ENCODE results near the gene GUCD1. TPM values are rescaled to one million over a fixed set of nuclear protein-coding genes. Genes with fewer than 3 reads are reported as not detected.

Gene GUCD1
- total and polyA plus RNA-seq, 9 of the 15 experiments (the other 6 are each of a cell fraction or from before 2014, with no cell fraction given) = 31.5 to 67.8 (median 50.3) TPM

DNA sequence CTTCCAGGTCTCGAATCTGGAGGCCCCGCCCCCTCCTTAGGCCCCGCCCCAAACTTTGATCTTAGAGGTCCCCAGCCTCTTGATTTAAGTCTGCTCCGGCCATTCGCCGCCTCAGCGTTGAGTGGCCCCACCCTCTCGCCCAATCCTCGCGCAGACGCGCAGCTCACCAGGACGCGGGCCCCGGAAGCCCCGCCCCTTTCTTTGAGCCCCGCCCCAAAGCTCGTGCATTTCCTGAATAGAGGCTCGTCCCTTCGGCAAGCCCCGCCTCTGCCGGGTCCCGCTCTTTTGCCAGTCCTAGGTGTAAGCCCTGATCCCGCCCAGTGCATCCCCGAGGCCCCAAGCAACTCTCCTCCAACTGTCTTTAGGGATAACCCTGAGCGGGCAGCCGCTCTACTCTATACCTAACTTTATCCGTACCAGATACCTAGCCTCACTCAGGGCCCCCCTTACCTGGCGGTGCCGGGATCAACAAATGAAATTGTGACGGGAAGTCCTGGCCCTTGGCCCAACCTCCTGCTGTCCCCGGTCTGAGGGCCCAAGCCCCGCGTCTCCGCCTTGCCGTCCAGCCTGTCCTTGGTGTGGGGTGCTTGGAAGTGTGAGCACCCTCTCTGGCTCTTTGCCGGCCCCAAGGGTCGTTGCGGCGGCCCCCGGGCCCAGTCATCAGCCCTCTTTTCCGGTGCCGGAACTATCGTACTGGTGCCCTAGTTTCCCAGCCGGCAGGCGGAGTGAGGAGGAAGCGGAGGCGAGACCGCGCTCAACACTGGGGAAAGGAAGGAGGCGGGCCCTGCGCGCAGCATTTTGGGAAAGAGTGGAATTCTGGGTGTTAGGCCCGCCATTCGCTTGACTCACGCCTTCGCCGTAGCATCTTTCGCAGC lies 464 bp upstream of the GUCD1 start, which contains the start of gene SNRPD3 (continued):
- TF ChIP-seq, protein P1, sequence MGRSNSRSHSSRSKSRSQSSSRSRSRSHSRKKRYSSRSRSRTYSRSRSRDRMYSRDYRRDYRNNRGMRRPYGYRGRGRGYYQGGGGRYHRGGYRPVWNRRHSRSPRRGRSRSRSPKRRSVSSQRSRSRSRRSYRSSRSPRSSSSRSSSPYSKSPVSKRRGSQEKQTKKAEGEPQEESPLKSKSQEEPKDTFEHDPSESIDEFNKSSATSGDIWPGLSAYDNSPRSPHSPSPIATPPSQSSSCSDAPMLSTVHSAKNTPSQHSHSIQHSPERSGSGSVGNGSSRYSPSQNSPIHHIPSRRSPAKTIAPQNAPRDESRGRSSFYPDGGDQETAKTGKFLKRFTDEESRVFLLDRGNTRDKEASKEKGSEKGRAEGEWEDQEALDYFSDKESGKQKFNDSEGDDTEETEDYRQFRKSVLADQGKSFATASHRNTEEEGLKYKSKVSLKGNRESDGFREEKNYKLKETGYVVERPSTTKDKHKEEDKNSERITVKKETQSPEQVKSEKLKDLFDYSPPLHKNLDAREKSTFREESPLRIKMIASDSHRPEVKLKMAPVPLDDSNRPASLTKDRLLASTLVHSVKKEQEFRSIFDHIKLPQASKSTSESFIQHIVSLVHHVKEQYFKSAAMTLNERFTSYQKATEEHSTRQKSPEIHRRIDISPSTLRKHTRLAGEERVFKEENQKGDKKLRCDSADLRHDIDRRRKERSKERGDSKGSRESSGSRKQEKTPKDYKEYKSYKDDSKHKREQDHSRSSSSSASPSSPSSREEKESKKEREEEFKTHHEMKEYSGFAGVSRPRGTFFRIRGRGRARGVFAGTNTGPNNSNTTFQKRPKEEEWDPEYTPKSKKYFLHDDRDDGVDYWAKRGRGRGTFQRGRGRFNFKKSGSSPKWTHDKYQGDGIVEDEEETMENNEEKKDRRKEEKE (IDR thresholded peaks at IDR 0.05; ENCODE audit: borderline replicate concordance in 1 of 2, control insufficient read depth in 1 of 2, low read depth in 2 of 2, low read length in 1 of 2) = no peak
- no peak for TF ChIP-seq HEY1 (CRISPR knock-in tag; IDR thresholded peaks at IDR 0.05; ENCODE audit: borderline replicate concordance)
- TF ChIP-seq RBM34 (IDR thresholded peaks at IDR 0.05; ENCODE audit: borderline replicate concordance, insufficient read depth, low read length) = no peak
- peak; percentile 76 for TF ChIP-seq POLR2H (tag; IDR thresholded peaks at IDR 0.05; ENCODE audit: low read depth)
- peak; percentile 57; the same call in 1 of the 2 replicates for TF ChIP-seq FOSL1 (tag; conservative IDR thresholded peaks at IDR 0.05)
- TF ChIP-seq NFE2 (IDR thresholded peaks at IDR 0.05; ENCODE audit: low read depth) = no peak
- TF ChIP-seq KAT8 (IDR thresholded peaks at IDR 0.05; ENCODE audit: low read depth) = no peak
- TF ChIP-seq HMG20B (CRISPR knock-in tag; IDR thresholded peaks at IDR 0.05) = no peak
- TF ChIP-seq MXI1 (IDR thresholded peaks at IDR 0.05; ENCODE audit: low read depth, low read length) = no peak
- no peak for TF ChIP-seq EP300 (IDR thresholded peaks at IDR 0.05; ENCODE audit: low read length)
- TF ChIP-seq GTF2E2 (tag; IDR thresholded peaks at IDR 0.05) = peak; percentile 93
- no peak for TF ChIP-seq NFXL1 (CRISPR knock-in tag; IDR thresholded peaks at IDR 0.05)
- TF ChIP-seq, protein P2, sequence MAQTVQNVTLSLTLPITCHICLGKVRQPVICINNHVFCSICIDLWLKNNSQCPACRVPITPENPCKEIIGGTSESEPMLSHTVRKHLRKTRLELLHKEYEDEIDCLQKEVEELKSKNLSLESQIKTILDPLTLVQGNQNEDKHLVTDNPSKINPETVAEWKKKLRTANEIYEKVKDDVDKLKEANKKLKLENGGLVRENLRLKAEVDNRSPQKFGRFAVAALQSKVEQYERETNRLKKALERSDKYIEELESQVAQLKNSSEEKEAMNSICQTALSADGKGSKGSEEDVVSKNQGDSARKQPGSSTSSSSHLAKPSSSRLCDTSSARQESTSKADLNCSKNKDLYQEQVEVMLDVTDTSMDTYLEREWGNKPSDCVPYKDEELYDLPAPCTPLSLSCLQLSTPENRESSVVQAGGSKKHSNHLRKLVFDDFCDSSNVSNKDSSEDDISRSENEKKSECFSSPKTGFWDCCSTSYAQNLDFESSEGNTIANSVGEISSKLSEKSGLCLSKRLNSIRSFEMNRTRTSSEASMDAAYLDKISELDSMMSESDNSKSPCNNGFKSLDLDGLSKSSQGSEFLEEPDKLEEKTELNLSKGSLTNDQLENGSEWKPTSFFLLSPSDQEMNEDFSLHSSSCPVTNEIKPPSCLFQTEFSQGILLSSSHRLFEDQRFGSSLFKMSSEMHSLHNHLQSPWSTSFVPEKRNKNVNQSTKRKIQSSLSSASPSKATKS (CRISPR knock-in tag; IDR thresholded peaks at IDR 0.05) = no peak
- TF ChIP-seq ZNF668 (CRISPR knock-in tag; IDR thresholded peaks at IDR 0.05) = no peak
- TF ChIP-seq, protein P3, sequence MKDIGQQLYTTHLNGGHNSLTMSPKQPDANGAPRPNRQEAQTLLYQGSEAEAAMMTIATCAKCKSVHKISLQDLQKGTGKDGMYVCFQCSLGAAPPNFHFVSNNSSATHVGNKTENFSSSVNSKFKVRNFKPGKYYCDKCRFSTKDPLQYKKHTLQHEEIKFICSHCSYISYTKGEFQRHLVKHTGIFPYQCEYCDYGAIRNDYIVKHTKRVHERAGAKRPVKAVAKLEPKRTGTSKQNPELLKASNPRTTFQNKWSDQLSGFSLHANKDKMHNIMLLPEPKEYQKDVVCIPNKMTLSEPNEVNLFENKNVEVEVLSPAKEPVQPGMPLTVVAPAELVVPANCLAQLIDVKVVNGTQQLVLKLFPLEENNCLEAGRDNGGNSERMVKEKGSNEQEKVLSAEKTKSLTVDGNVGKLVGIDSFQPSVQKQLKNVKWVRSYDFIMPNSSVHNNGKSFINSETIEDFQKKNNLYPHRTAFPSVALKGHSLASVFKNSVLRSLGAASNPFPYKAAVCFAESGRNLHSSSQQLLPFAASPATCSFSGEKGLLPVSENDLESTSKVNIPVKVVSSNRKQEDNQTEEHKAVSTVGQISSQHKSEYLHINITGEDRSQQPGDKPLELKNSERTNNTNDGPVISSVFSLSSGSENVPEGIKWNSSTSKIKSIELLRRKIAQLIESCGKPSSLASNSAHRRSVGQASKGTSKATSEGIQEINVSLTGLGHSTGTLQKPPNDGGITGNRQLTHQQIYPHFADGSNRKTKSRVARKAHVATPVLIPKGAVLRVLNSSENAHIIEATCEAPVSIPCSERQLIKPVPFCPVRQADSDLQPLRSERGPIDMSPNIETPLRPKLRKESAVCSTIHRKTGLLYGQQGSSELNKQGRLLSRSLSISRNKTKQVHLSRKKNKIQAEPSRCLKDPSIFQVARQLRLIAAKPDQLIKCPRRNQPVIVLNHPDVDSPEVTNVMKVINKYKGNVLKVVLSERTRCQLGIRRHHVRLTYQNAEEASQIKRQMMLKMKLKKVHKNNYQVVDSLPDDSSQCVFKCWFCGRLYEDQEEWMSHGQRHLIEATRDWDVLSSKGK (CRISPR knock-in tag; IDR thresholded peaks at IDR 0.05) = no peak
- no peak for TF ChIP-seq FUS (optimal IDR thresholded peaks at IDR 0.05; ENCODE audit: low read depth, low read length)
